GOT3 (cell line): ENCODE results near the gene OAS3.
"Not testable (repeated sequence)": the region's sequence is repeated elsewhere in the genome, so short reads cannot be mapped to it uniquely, and the experiment has no call there.

ENCODE experiments used
- DNase-seq: peaks from one replicate; lab custom pipeline; 2025; ENCODE audit warnings: mixed read lengths; lab: John Stamatoyannopoulos, UW

The OAS3 gene

GRCh38 chr12:112937741-112938719, at the start of gene OAS3:
Gene OAS3, plus strand, starts transcription at chr12:112938474. Its CDS starts 57 bp downstream, at chr12:112938531.
- peak; percentile 43 for DNase-seq

GRCh38 chr12:112891093-112892024, 46.9 kb upstream of the OAS3 start:
- no peak for DNase-seq

- DNase-seq: no peak
These were observed 45.4 kb upstream of the OAS3 start for GRCh38 chr12:112892856-112893255.

- no peak for DNase-seq
These were observed 44.1 kb upstream of the OAS3 start for GRCh38 chr12:112894128-112894527.

DNA sequence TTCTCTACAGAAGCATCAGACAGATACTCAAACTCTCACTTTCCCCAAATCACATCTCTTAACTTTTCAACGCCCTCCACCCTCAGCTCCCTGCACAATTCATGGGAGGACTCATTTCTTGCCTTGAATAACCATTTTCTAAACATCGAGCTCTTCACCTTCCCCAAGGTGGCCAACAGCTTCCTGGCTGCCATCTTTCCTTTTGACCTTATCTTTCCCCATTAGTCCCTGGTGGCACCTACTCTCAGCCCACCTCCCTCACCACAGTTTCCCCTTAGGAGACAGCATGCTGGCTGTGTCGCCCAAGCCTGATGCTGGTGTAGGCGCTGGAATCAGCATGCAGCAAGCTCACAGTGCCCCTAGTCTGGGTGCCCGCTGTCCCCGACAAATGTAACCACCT, 39.9 kb upstream of the OAS3 start:
- DNase-seq: no peak

DNA sequence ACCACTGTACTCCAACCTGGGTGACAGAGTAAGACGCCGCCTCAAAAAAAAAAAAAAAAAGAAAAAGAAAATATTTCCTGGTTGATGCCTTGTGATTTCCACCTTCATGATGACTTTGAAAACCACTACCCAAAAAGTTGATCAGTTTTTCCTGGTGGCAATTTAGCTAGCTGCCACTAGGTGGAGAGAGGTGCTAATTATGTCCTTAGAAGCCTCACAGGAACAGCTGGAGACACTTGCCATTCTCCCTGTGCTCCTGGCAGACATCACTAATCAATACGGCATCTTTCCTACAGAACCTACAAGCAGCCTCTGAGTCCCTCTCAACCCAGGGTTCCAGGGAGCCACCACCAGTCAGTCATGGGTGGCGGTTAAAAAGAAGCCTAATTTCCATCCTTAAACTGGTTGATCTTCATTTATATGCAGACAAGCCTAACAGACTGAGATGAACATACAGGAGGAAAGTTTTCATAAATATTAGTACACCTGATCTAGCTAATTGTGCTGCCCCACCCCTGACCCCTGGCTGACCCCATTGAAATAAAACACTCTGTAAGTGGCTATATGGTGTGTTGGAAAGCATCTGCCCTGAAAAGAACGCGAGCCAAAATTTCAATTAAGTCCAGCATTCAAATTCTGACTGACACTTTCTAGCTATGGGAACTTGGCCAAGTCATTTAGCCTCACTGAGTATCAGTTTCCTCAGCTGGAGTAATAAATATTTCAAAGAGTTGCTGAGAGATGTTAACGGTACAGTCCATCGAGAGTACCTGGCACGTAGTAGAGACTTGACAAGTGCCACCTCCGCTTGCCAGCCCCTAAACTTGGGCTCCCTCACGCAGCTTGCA, 37.8 kb upstream of the OAS3 start:
- DNase-seq: no peak

DNA sequence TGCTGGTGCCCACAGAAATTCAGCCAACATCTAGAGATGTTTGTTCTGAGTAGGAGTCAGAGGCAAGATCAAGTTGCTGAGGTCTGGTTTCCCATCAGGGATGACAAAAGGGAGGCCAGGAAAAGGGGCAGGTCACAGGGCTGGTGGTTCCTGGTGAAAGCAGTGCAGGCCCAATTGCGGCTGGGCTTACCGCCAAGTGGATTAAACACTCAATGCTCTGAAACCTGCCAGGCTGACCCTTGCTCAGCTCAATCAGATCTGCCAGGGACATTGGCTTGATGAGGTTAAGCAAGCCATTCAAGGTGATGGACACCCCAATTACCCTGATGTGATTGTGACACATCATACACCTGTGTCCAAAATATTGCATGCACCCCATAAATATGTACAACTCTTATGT, 37.0 kb upstream of the OAS3 start:
- DNase-seq: no peak

DNA sequence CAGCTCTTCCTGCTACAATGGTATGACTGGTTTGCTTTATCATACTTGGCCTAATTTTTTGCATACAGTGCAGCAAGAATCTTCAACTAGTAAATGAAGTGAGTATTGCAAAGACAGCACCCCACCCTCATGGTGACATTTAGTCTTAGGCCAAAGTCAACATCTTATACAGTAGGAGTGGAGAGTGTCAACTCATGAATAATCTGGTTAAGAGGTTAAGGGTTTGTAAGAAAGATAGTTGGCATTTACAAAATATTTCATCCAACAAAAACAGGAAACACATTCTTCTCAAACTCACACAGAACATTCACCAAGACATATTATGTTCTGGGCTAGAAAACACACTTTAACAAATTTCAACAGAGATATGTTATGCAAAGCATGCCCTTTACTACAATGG, 33.7 kb upstream of the OAS3 start:
- DNase-seq: no peak

GRCh38 chr12:112905451-112906089, 32.7 kb upstream of the OAS3 start:
- no peak for DNase-seq

GRCh38 chr12:112906712-112907414, 31.4 kb upstream of the OAS3 start, which contains the start of gene OAS1:
Gene OAS1, plus strand, starts transcription at chr12:112906962. Its CDS starts 78 bp downstream, at chr12:112907040.
- DNase-seq: no peak

DNA sequence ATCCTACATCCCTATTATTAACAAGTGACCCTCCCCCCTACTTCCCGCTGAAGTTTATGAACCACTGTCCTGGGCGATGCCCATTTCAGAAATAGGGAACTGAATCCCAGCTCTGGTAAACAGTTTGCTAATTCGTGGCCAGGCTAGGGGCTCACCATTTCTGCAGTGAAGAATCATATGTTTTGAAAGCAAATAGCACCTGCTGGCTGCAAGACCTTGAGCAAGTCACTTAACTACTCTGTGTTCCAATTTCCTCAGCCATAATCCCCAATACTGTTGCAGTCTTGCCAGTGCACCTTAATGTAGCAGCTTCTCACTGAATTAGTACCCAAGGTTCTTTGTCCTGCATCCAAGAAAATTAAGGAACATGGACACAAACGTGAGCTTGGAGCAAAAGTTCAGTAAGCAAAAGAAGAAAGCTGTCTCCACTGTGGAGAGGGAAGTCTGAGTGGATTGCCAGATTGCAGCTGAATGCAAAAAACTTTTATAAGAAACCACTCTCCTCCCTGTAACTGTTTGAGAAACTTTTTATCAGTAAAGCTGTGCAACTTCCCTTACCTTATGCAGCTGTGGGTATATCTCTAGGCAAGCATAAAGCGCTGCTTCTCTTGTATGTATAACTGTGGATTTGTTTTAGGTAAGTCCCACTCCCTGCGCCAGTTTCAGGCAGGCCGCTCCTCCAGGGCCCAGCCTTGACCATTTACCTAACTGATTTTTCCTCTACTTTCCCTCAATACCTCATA, 30.7 kb upstream of the OAS3 start:
- DNase-seq: no peak

- DNase-seq: no peak
These were observed 29.7 kb upstream of the OAS3 start for GRCh38 chr12:112908548-112908947.

GRCh38 chr12:112909693-112910092, 28.6 kb upstream of the OAS3 start:
- DNase-seq: no peak

GRCh38 chr12:112913038-112913688, 25.1 kb upstream of the OAS3 start:
- DNase-seq: no peak

DNA sequence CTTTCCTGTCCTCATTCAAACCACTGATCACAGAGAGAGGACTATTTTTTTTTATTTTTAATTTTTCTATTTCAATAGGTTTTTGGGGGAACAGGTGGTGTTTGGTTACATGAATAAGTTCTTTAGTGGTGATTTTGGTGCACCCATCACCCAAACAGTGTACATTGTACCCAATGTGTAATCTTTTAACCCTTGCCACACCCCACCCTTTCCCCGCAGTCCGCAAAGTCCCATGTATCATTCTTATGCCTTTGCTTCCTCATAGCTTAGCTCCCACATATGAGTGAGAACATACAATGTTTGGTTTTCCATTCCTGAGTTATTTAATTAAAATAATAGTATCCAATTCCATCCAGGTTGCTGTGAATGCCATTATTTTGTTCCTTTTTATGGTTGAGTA, 24.4 kb upstream of the OAS3 start:
- not testable (repeated sequence) for DNase-seq

GRCh38 chr12:112916270-112916669, 22.0 kb upstream of the OAS3 start:
- no peak for DNase-seq

DNA sequence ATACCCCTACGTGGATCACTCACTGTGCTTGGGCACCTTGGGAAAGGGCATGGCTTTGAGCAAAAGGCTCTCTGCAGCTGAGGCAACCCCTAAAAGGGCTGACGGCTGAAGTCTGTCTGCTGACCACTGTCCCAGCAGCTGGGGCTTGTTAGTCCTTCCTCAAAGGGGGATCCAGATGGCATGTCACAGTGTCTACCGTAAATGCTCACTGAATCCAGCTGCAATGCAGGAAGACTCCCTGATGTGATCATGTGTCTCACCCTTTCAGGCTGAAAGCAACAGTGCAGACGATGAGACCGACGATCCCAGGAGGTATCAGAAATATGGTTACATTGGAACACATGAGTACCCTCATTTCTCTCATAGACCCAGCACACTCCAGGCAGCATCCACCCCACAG, 19.2 kb upstream of the OAS3 start:
- no peak for DNase-seq

GRCh38 chr12:112924986-112925385, 13.3 kb upstream of the OAS3 start:
- no peak for DNase-seq

DNA sequence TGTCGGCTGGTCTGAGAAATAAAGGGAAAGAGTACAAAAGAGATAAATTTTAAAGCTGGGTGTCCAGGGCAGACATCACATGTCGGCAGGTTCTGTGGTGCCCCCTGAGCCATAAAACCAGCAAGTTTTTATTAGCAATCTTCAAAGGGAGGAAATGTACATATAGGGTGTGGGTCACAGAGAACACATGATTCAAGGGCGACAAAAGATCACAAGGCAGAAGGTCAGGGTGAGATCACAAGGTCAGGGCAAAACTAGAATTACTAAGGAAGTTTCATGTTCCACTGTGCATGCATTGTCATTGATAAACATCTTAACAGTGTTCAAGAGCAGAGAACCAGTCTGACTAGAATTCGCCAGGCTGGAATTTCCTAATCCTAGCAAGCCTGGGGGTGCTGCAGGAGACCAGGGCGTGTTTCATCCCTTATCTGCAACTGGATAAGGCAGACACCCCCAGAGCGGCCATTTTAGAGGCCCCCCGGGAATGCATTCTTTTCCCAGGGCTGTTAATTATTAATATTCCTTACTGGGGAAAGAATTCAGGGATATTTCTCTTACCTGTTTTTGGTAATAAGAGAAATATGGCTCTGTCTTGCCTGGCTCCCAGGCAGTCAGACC, 11.7 kb upstream of the OAS3 start:
- not testable (repeated sequence) for DNase-seq
